Measurements from ENCODE around the gene MYL5.

Gene MYL5

DNA sequence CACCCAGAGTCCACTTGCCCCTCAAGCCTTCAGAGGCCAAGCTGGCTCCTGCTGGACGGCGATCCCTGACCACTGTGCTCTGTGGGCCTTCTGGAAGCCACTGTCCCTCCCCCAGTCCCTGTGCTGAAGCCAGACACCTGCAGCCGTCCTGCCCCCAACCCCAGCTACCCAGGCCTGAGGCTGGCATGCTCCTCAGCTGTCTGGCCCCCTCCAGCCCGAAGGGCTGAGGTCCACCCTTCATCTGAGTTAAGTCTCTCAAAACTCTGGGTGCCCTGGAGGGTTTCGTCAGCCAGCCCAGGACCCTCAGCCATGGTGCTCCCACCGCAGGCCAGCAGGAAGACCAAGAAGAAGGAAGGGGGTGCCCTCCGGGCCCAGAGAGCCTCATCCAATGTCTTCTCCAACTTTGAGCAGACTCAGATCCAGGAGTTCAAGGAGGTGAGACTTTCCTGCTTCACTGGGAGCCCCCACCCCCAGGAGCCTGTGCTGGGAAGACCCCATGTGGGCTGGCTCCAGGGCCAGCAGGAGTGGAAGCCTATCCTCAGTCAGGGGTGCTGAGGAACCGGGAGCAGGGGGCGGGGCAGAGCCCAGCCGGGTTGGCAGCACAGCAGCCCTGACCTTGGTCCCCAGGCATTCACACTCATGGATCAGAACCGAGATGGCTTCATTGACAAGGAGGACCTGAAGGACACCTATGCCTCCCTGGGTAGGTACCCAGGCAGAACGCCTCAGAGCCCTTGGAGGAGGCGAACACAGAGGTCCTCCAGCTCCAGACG lies 4.2 kb downstream of the MYL5 start:
- TF ChIP-seq, protein P1, sequence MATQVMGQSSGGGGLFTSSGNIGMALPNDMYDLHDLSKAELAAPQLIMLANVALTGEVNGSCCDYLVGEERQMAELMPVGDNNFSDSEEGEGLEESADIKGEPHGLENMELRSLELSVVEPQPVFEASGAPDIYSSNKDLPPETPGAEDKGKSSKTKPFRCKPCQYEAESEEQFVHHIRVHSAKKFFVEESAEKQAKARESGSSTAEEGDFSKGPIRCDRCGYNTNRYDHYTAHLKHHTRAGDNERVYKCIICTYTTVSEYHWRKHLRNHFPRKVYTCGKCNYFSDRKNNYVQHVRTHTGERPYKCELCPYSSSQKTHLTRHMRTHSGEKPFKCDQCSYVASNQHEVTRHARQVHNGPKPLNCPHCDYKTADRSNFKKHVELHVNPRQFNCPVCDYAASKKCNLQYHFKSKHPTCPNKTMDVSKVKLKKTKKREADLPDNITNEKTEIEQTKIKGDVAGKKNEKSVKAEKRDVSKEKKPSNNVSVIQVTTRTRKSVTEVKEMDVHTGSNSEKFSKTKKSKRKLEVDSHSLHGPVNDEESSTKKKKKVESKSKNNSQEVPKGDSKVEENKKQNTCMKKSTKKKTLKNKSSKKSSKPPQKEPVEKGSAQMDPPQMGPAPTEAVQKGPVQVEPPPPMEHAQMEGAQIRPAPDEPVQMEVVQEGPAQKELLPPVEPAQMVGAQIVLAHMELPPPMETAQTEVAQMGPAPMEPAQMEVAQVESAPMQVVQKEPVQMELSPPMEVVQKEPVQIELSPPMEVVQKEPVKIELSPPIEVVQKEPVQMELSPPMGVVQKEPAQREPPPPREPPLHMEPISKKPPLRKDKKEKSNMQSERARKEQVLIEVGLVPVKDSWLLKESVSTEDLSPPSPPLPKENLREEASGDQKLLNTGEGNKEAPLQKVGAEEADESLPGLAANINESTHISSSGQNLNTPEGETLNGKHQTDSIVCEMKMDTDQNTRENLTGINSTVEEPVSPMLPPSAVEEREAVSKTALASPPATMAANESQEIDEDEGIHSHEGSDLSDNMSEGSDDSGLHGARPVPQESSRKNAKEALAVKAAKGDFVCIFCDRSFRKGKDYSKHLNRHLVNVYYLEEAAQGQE (IDR thresholded peaks at IDR 0.05; ENCODE audit: insufficient replicate concordance, low read depth) = no peak
- no peak for TF ChIP-seq POLR2AphosphoS5 (IDR thresholded peaks at IDR 0.05; ENCODE audit: low read depth)
- TF ChIP-seq SPI1 (IDR thresholded peaks at IDR 0.05; ENCODE audit: borderline replicate concordance, low read depth) = no peak
- TF ChIP-seq, protein P2, sequence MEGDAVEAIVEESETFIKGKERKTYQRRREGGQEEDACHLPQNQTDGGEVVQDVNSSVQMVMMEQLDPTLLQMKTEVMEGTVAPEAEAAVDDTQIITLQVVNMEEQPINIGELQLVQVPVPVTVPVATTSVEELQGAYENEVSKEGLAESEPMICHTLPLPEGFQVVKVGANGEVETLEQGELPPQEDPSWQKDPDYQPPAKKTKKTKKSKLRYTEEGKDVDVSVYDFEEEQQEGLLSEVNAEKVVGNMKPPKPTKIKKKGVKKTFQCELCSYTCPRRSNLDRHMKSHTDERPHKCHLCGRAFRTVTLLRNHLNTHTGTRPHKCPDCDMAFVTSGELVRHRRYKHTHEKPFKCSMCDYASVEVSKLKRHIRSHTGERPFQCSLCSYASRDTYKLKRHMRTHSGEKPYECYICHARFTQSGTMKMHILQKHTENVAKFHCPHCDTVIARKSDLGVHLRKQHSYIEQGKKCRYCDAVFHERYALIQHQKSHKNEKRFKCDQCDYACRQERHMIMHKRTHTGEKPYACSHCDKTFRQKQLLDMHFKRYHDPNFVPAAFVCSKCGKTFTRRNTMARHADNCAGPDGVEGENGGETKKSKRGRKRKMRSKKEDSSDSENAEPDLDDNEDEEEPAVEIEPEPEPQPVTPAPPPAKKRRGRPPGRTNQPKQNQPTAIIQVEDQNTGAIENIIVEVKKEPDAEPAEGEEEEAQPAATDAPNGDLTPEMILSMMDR (IDR thresholded peaks at IDR 0.05; ENCODE audit: insufficient read depth, low read length) = no peak
- TF ChIP-seq GABPA (IDR thresholded peaks at IDR 0.05; ENCODE audit: low read depth) = no peak
- Histone ChIP-seq H3K27me3 (ENCODE audit: insufficient read depth, poor library complexity, severe bottlenecking) (peaks cover 3% of the 10 kb centered on the region), H3K27ac (replicated peaks) (no peak overlapping the region), H3K4me3 (replicated peaks; ENCODE audit: insufficient read depth, low read length) (no peak overlapping the region)
- DNase-seq (ENCODE audit: low read depth in 1 of 2, low spot score in 1 of 2) = no peak

DNA sequence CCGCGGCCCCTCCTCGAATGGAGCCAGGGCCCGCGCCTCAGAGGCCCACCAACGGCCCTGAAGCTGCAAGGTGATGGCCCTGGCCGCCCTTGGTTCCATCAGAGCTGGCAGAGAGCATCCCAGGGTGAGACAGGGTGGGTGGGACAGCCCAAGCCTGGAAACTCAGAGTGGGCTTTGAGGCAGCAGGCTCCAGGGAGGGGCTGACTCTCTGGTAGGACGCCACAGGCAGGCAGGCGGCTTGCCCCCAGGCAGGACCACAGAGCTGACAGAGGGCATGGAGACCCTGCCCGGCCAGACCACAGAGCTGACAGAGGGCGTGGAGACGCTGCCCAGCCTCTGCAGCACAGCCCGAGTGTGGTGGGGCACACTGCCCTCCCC lies 4.8 kb downstream of the MYL5 start:
- TF ChIP-seq POLR2AphosphoS5 (IDR thresholded peaks at IDR 0.05; ENCODE audit: low read depth) (no peak), SPI1 (IDR thresholded peaks at IDR 0.05; ENCODE audit: borderline replicate concordance, low read depth) (no peak), GABPA (IDR thresholded peaks at IDR 0.05; ENCODE audit: low read depth) (no peak)
- TF ChIP-seq, protein P2 (IDR thresholded peaks at IDR 0.05; ENCODE audit: insufficient read depth, low read length) = no peak
- TF ChIP-seq, protein P1 (IDR thresholded peaks at IDR 0.05; ENCODE audit: insufficient replicate concordance, low read depth) = no peak
- DNase-seq (ENCODE audit: low read depth in 1 of 2, low spot score in 1 of 2) = no peak
- no peak overlapping the region for H3K27ac ChIP-seq (replicated peaks)
- H3K27me3 ChIP-seq (ENCODE audit: insufficient read depth, poor library complexity, severe bottlenecking) = peaks cover 3% of the 10 kb centered on the region
- H3K4me3 ChIP-seq (replicated peaks; ENCODE audit: insufficient read depth, low read length) = no peak overlapping the region

DNA sequence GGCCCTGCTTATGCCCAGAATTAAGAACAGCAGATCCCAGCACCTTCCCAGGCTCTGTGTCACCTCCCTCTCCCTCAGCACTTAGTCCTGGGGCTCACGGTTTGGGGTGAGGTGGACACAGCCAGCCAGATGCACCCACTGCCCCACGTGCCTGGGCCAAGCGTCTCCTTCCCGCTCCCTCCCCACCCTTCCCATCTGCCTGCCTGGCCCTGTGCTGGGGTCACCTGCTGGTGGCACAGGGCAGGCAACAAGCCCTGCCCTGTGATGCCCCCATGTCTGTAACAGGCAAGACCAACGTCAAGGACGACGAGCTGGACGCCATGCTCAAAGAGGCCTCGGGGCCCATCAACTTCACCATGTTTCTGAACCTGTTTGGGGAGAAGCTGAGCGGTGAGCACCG lies 5.3 kb downstream of the MYL5 start:
- H3K27ac ChIP-seq (replicated peaks) = no peak overlapping the region
- TF ChIP-seq, protein P1 (IDR thresholded peaks at IDR 0.05; ENCODE audit: insufficient replicate concordance, low read depth) = no peak
- TF ChIP-seq, protein P2 (IDR thresholded peaks at IDR 0.05; ENCODE audit: insufficient read depth, low read length) = no peak
- TF ChIP-seq GABPA (IDR thresholded peaks at IDR 0.05; ENCODE audit: low read depth) (no peak), SPI1 (IDR thresholded peaks at IDR 0.05; ENCODE audit: borderline replicate concordance, low read depth) (no peak), POLR2AphosphoS5 (IDR thresholded peaks at IDR 0.05; ENCODE audit: low read depth) (no peak)
- no peak for DNase-seq (ENCODE audit: low read depth in 1 of 2, low spot score in 1 of 2)
- no peak overlapping the region for H3K4me3 ChIP-seq (replicated peaks; ENCODE audit: insufficient read depth, low read length)
- H3K27me3 ChIP-seq (ENCODE audit: insufficient read depth, poor library complexity, severe bottlenecking) = peaks cover 3% of the 10 kb centered on the region

All from HL-60 (cell line).